Liver (tissue), 9 donors: ENCODE results near the gene EIF3K. TPM values are rescaled to one million over a fixed set of nuclear protein-coding genes. Genes with fewer than 3 reads are reported as not detected.

ENCODE experiments used
- DNase-seq: peaks from one replicate; pipeline ENCODE4 v3.0.0-alpha.2; 2017; ENCODE audit warnings: low spot score
- H3K27ac ChIP-seq, 2 donors: one replicate each; pipeline ENCODE4 v1.7.0; 2013; ENCODE audit warnings: inconsistent platforms in 2 of 2, low read length in 2 of 2, control low read depth in 1 of 2, low read depth in 1 of 2, mild to moderate bottlenecking in 1 of 2
- H3K27me3 ChIP-seq, 4 donors: one replicate each; pipeline versions ENCODE4 v1.6.1 to v1.7.0; 2013; ENCODE audit warnings: low read length in 3 of 4, inconsistent platforms in 1 of 4, mild to moderate bottlenecking in 1 of 4, moderate library complexity in 1 of 4; ENCODE audit not compliant: control insufficient read depth in 4 of 4, insufficient read depth in 4 of 4
- H3K36me3 ChIP-seq, 4 donors: one replicate each; pipeline versions ENCODE4 v1.6.1 to v1.7.0; 2013; ENCODE audit warnings: low read length in 3 of 4, mild to moderate bottlenecking in 3 of 4, low read depth in 1 of 4, moderate library complexity in 1 of 4; ENCODE audit not compliant: control insufficient read depth in 4 of 4, insufficient read depth in 3 of 4
- H3K4me1 ChIP-seq, 4 donors: one replicate each; pipeline versions ENCODE4 v1.6.1 to v1.7.0; 2013; ENCODE audit warnings: low read length in 3 of 4, mild to moderate bottlenecking in 3 of 4, moderate library complexity in 1 of 4; ENCODE audit not compliant: control insufficient read depth in 4 of 4, insufficient read depth in 4 of 4
- H3K4me3 ChIP-seq, 3 donors: one replicate each; pipeline versions ENCODE4 v1.6.1 to v1.7.0; 2013; ENCODE audit warnings: low read length in 3 of 3, control low read depth in 1 of 3, low read depth in 1 of 3, mild to moderate bottlenecking in 1 of 3
- H3K9ac ChIP-seq, 2 donors: one replicate each; pipeline ENCODE4 v1.7.0; 2013; ENCODE audit warnings: low read length in 2 of 2, mild to moderate bottlenecking in 2 of 2, moderate library complexity in 2 of 2, control low read depth in 1 of 2, low read depth in 1 of 2
- H3K9me3 ChIP-seq, 4 donors: one replicate each; pipeline versions ENCODE4 v1.6.1 to v1.7.0; 2013; ENCODE audit warnings: low read length in 3 of 4; ENCODE audit not compliant: control insufficient read depth in 4 of 4
- ATF3 ChIP-seq: IDR thresholded peaks from 2 replicates; pipeline ENCODE4 v1.6.1; 2016; ENCODE audit warnings: antibody characterized with exemption
- CTCF ChIP-seq: fragments of 150-350 bp; IDR thresholded peaks from 2 replicates; pipeline ENCODE4 v1.5.1; 2017; ENCODE audit warnings: improper control_type of control experiment, low read depth, low read length; ENCODE audit not compliant: missing input control
- EGR1 ChIP-seq, 2 donors: IDR thresholded peaks; 2 replicates each; pipeline ENCODE4 v1.6.1; 2016 to 2018; ENCODE audit warnings: antibody characterized with exemption in 2 of 2, low read depth in 2 of 2
- FOXA1 ChIP-seq: IDR thresholded peaks from 2 replicates; pipeline ENCODE4 v1.6.1; 2016; ENCODE audit warnings: antibody characterized with exemption
- FOXA2 ChIP-seq: IDR thresholded peaks from 2 replicates; pipeline ENCODE4 v1.6.1; 2016; ENCODE audit warnings: antibody characterized with exemption
- GABPA ChIP-seq, 2 donors: IDR thresholded peaks in 1 of 2; conservative IDR thresholded peaks in 1 of 2; 2 replicates each; pipeline ENCODE4 v1.6.1; 2016; ENCODE audit warnings: antibody characterized with exemption in 2 of 2, mild to moderate bottlenecking in 1 of 2, moderate library complexity in 1 of 2
- HNF4A ChIP-seq, 2 donors: conservative IDR thresholded peaks; 2 replicates each; pipeline ENCODE4 v1.6.1; 2016; ENCODE audit warnings: antibody characterized with exemption in 2 of 2, mild to moderate bottlenecking in 2 of 2
- HNF4G ChIP-seq: IDR thresholded peaks from 2 replicates; pipeline ENCODE4 v1.6.1; 2016; ENCODE audit warnings: antibody characterized with exemption
- JUND ChIP-seq, 2 donors: IDR thresholded peaks; 2 replicates each; pipeline ENCODE4 v1.6.1; 2016; ENCODE audit warnings: antibody characterized with exemption in 2 of 2
- MAX ChIP-seq: IDR thresholded peaks from 2 replicates; pipeline ENCODE4 v1.6.1; 2016; ENCODE audit warnings: antibody characterized with exemption
- NR2F2 ChIP-seq: IDR thresholded peaks from 2 replicates; pipeline ENCODE4 v1.6.1; 2016; ENCODE audit warnings: antibody characterized with exemption
- RAD21 ChIP-seq, 2 donors: IDR thresholded peaks; 2 replicates each; pipeline ENCODE4 v1.6.1; 2016; ENCODE audit warnings: antibody characterized with exemption in 2 of 2, mild to moderate bottlenecking in 2 of 2
- REST ChIP-seq: IDR thresholded peaks from 2 replicates; pipeline ENCODE4 v1.6.1; 2016; ENCODE audit warnings: antibody characterized with exemption, mild to moderate bottlenecking
- RXRA ChIP-seq, 2 donors: IDR thresholded peaks; 2 replicates each; pipeline ENCODE4 v1.6.1; 2017 to 2018; ENCODE audit warnings: antibody characterized with exemption in 2 of 2, mild to moderate bottlenecking in 1 of 2
- SP1 ChIP-seq: IDR thresholded peaks from 2 replicates; pipeline ENCODE4 v1.6.1; 2018; ENCODE audit warnings: antibody characterized with exemption, mild to moderate bottlenecking
- TAF1 ChIP-seq: conservative IDR thresholded peaks from 2 replicates; pipeline ENCODE4 v1.6.1; 2016; ENCODE audit warnings: antibody characterized with exemption, mild to moderate bottlenecking
- YY1 ChIP-seq: IDR thresholded peaks from 2 replicates; pipeline ENCODE4 v1.6.1; 2016; ENCODE audit warnings: antibody characterized with exemption, mild to moderate bottlenecking
- ZBTB33 ChIP-seq: IDR thresholded peaks from 2 replicates; pipeline ENCODE4 v1.6.1; 2016; ENCODE audit warnings: antibody characterized with exemption
- WGBS: extraction: QIAGEN DNeasy Blood & Tissue Kit; methylation state at CpG from one replicate; pipeline ENCODE4 v1.1.7; 2013; 5-methylcytosine and 5-hydroxymethylcytosine counted together
- polyA plus RNA-seq, 2 donors: library from polyadenylated mRNA; stranded (reverse) in 1 of 2; unstranded in 1 of 2; fragments of 200-250 nt in 1 of 2; fragments of >200 nt in 1 of 2; fragmentation: Nextera tagmentation in 1 of 2; extraction: Ambion mirVana in 1 of 2; gene quantifications; one replicate each; pipeline versions ENCODE4 v1.2.1 to v1.2.3, GENCODE V29; 2013 to 2015
- total RNA-seq, 2 donors: library from RNA; depleted of rRNA; stranded (reverse); fragments of >200 nt; gene quantifications; one replicate each; pipeline ENCODE4 v1.2.3, GENCODE V29; 2014
- donor health status: healthy.
- donor health status: healthy.
- donor health status: healthy.
- donor health status: healthy.
- donor health status: healthy.

The EIF3K gene
- total and polyA plus RNA-seq, 4 donors = 118 to 240 (median 151) TPM

- no peak for DNase-seq
- 97% methylated on average over 11 of the region's 11 CpGs for WGBS
- H3K36me3 ChIP-seq = peaks cover 0 to 3% (median 0%) of the 10 kb centered on the region in 4 donors
- no peak overlapping the region for H3K4me3 ChIP-seq
- H3K27ac ChIP-seq = peak overlapping the region; percentile 88 to 92
- H3K4me1 ChIP-seq = peaks cover 29 to 69% (median 45%) of the 10 kb centered on the region in 4 donors
- TF ChIP-seq CTCF (no peak), SP1 (no peak), ATF3 (no peak), NR2F2 (no peak)
- no peaks in the 10 kb centered on the region for H3K27me3 ChIP-seq
- no peaks in the 10 kb centered on the region for H3K9me3 ChIP-seq
- H3K9ac ChIP-seq = peak overlapping the region in 1 of 2 donors; percentile 9
Observed at GRCh38 chr19:38682195-38682867, 63.3 kb downstream of the EIF3K start.

GRCh38 chr19:38682872-38683392 lies 63.9 kb downstream of the EIF3K start:
- DNase-seq = no peak
- no peak for TF ChIP-seq TAF1
- TF ChIP-seq EGR1 (IDR thresholded peaks at IDR 0.05; ENCODE audit: low read depth in 2 of 2) = no peak
- no peak for TF ChIP-seq REST
- no peak for TF ChIP-seq GABPA (IDR thresholded peaks at IDR 0.05 in 1 of 2, conservative IDR thresholded peaks at IDR 0.05 in 1 of 2)
- no peak for TF ChIP-seq ZBTB33
- TF ChIP-seq HNF4A (conservative IDR thresholded peaks at IDR 0.05) = no peak
- no peak for TF ChIP-seq HNF4G
- no peak for TF ChIP-seq SP1
- TF ChIP-seq YY1 = no peak
- no peak for TF ChIP-seq ATF3
- TF ChIP-seq JUND (IDR thresholded peaks at IDR 0.05) = no peak
- no peak for TF ChIP-seq MAX
- no peak for TF ChIP-seq RXRA (IDR thresholded peaks at IDR 0.05)
- TF ChIP-seq FOXA2 = no peak
- TF ChIP-seq NR2F2 = no peak
- no peak for TF ChIP-seq FOXA1
- no peak for TF ChIP-seq CTCF
- no peak for TF ChIP-seq RAD21 (IDR thresholded peaks at IDR 0.05)
- H3K4me3 ChIP-seq = no peak overlapping the region
- H3K27ac ChIP-seq = peak overlapping the region; percentile 88 to 92
- H3K27me3 ChIP-seq = no peaks in the 10 kb centered on the region
- 89% methylated on average over 7 of the region's 7 CpGs for WGBS
- peaks cover 29 to 67% (median 45%) of the 10 kb centered on the region in 4 donors for H3K4me1 ChIP-seq
- no peaks in the 10 kb centered on the region for H3K9me3 ChIP-seq
- peaks cover 0 to 3% (median 0%) of the 10 kb centered on the region in 4 donors for H3K36me3 ChIP-seq
- H3K9ac ChIP-seq = peak overlapping the region in 1 of 2 donors; percentile 78
